Esophagus squamous epithelium (tissue), 5 donors: Measurements from ENCODE around the gene COL3A1. TPM values are rescaled to one million over a fixed set of nuclear protein-coding genes. Genes with fewer than 3 reads are reported as not detected.

Source experiments
- DNase-seq: peaks from one replicate; lab custom pipeline; 2025; lab: John Stamatoyannopoulos, UW
- H3K27ac ChIP-seq, 4 donors: fragments of 200-600 bp; sonication (generic); one replicate each; pipeline ENCODE4 v1.5.1; 2016 to 2019; ENCODE audit warnings: mild to moderate bottlenecking in 1 of 4
- H3K27me3 ChIP-seq, 4 donors: fragments of 200-600 bp; sonication (generic); 1 replicate in 3 of 4; 2 replicates in 1 of 4; pipeline versions ENCODE4 v1.5.1 to v1.6.0; 2017 to 2021; ENCODE audit warnings: antibody characterized with exemption in 1 of 4
- H3K36me3 ChIP-seq, 3 donors: fragments of 200-600 bp; sonication (generic); one replicate each; pipeline ENCODE4 v1.5.1; 2016 to 2019
- H3K4me1 ChIP-seq, 3 donors: fragments of 200-600 bp; sonication (generic); one replicate each; pipeline ENCODE4 v1.5.1; 2017 to 2019
- H3K4me3 ChIP-seq, 4 donors: fragments of 200-600 bp; sonication (generic); 1 replicate in 3 of 4; 2 replicates in 1 of 4; pipeline ENCODE4 v1.5.1; 2016 to 2019; ENCODE audit warnings: mild to moderate bottlenecking in 2 of 4, moderate library complexity in 1 of 4
- H3K9me3 ChIP-seq, 3 donors: fragments of 200-600 bp; sonication (generic); one replicate each; pipeline ENCODE4 v1.5.1; 2016 to 2019
- POLR2A ChIP-seq, 4 donors: fragments of 450-650 bp; IDR thresholded peaks; one replicate each; pipeline ENCODE4 v1.6.1; 2017; ENCODE audit warnings: antibody characterized with exemption in 4 of 4, mild to moderate bottlenecking in 4 of 4, moderate library complexity in 3 of 4
- WGBS, 2 donors: methylation state at CpG; one replicate each; pipeline ENCODE4 v1.1.5; 2018; 5-methylcytosine and 5-hydroxymethylcytosine counted together
- intact Hi-C: fragments of 100-400 bp; cut with DNase I; formaldehyde crosslinking; loops from one replicate; pipeline ENCODE4 v1.15.0; 2022
- total RNA-seq, 4 donors: library from RNA; depleted of rRNA; stranded (reverse); fragments of >200 nt; gene quantifications; one replicate each; pipeline ENCODE4 v1.1.0, GENCODE V29; 2016
- TF ChIP-seq, protein P1 (sequence below), 6 experiments: fragments of 450-650 bp in 4 of 6; fragments of 200-600 bp in 2 of 6; sonication (generic) in 2 of 6; IDR thresholded peaks; one replicate each; pipeline ENCODE4 v1.5.1; 2016 to 2019; ENCODE audit warnings: antibody characterized with exemption in 6 of 6, mild to moderate bottlenecking in 4 of 6, moderate library complexity in 4 of 6
- donor health status: DM: yes; HTN: yes; CAD: no.

COL3A1 gene
- total RNA-seq, 4 donors from 2014 or later = 14.9 to 119 (median 63.8) TPM

DNA sequence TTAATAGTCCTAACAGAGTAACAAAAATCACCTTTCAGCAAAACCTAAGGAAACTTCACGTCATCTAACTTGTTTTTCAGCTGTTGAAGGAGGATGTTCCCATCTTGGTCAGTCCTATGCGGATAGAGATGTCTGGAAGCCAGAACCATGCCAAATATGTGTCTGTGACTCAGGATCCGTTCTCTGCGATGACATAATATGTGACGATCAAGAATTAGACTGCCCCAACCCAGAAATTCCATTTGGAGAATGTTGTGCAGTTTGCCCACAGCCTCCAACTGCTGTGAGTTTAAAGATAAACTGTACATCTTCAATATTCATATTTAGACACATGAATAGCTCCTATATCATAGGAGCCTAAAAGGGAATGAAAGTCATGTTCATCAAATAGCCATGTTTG, 10.5 kb downstream of the COL3A1 start:
- WGBS, 2 donors = 56% methylated on average over 5 of the region's 5 CpGs
- H3K4me1 ChIP-seq = no peaks in the 10 kb centered on the region
- intact Hi-C loops = no loop called here
- no peak overlapping the region for H3K4me3 ChIP-seq
- H3K27me3 ChIP-seq = no peaks in the 10 kb centered on the region
- no peaks in the 10 kb centered on the region for H3K36me3 ChIP-seq
- no peaks in the 10 kb centered on the region for H3K9me3 ChIP-seq
- DNase-seq = no peak
- peak overlapping the region in 3 of 4 donors; percentile 72 to 82 (median 79) for H3K27ac ChIP-seq
- no peak for TF ChIP-seq POLR2A (IDR thresholded peaks at IDR 0.05)
- TF ChIP-seq, protein P1, sequence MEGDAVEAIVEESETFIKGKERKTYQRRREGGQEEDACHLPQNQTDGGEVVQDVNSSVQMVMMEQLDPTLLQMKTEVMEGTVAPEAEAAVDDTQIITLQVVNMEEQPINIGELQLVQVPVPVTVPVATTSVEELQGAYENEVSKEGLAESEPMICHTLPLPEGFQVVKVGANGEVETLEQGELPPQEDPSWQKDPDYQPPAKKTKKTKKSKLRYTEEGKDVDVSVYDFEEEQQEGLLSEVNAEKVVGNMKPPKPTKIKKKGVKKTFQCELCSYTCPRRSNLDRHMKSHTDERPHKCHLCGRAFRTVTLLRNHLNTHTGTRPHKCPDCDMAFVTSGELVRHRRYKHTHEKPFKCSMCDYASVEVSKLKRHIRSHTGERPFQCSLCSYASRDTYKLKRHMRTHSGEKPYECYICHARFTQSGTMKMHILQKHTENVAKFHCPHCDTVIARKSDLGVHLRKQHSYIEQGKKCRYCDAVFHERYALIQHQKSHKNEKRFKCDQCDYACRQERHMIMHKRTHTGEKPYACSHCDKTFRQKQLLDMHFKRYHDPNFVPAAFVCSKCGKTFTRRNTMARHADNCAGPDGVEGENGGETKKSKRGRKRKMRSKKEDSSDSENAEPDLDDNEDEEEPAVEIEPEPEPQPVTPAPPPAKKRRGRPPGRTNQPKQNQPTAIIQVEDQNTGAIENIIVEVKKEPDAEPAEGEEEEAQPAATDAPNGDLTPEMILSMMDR (IDR thresholded peaks at IDR 0.05) = no peak

DNA sequence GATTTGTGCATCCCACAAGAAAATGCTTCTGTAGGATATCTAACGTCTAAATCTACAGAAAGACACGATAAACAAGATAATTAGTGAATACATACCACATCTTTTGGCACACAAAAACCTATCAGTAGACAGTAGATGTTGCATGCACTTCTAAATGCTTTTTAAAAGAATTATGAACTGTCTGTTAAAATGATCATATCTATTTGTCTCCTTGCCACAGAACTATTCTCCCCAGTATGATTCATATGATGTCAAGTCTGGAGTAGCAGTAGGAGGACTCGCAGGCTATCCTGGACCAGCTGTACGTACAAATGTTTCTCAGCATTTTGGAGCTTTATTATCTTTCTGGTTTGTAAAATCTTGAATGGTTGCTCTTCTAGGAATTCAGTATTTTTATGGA, 12.7 kb downstream of the COL3A1 start:
- H3K4me1 ChIP-seq = no peaks in the 10 kb centered on the region
- TF ChIP-seq, protein P1 (IDR thresholded peaks at IDR 0.05) = no peak
- TF ChIP-seq POLR2A (IDR thresholded peaks at IDR 0.05) = no peak
- intact Hi-C loops = no loop called here

DNA sequence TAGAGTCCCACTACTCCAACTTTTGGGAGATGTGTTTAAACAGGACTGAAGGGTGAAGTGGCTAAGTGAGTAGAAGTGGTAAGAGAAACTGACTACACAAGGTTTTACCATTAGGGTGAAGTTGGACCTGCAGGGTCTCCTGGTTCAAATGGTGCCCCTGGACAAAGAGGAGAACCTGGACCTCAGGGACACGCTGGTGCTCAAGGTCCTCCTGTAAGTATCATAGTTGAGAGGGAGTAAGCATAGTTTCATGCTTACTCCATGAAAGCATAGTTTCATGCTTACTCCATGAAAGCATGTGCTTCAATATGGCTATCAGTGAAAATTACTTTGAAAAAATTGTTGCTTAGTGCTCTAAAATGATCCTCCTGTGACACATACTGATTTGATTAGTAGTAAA, 19.1 kb downstream of the COL3A1 start:
- intact Hi-C loops = no loop called here
- TF ChIP-seq, protein P1 (IDR thresholded peaks at IDR 0.05) = no peak
- TF ChIP-seq POLR2A (IDR thresholded peaks at IDR 0.05) = no peak
- Histone ChIP-seq H3K4me3 (no peak overlapping the region), H3K9me3 (no peaks in the 10 kb centered on the region), H3K27ac (peak overlapping the region in 1 of 4 donors; percentile 11), H3K27me3 (no peaks in the 10 kb centered on the region), H3K4me1 (no peaks in the 10 kb centered on the region), H3K36me3 (peaks cover 0 to 42% (median 0%) of the 10 kb centered on the region in 3 donors)
- WGBS, 2 donors = 83 to 91% methylated on average over 1 of the region's 1 CpG
- DNase-seq = no peak

More for the DNA sequence above, 12.7 kb downstream of the COL3A1 start:
- Histone ChIP-seq H3K4me3 (peak overlapping the region in 1 of 4 donors; percentile 7), H3K36me3 (peaks cover 0 to 4% (median 0%) of the 10 kb centered on the region in 3 donors), H3K27me3 (no peaks in the 10 kb centered on the region), H3K27ac (peak overlapping the region in 3 of 4 donors; percentile 24 to 82 (median 79)), H3K9me3 (no peaks in the 10 kb centered on the region)
- 48 to 59% methylated on average over 4 of the region's 4 CpGs for WGBS, 2 donors
- no peak for DNase-seq

DNA sequence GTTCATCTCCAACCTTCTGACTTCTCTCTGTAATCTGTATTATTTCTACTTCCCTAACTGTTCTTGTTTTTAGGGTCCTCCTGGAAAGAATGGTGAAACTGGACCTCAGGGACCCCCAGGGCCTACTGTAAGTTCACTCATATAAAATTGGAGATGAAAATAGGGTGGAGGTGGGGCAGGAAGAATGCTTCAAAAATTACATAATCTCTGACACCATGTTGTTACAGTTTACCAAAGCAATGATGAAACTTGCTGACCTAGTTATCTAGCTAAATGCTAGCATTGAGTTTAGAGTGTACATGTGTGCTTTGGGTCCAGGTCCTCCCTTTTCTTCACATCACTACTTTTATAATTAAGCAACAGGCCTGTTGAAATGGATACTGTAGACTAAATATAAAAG, 23.1 kb downstream of the COL3A1 start:
- Histone ChIP-seq H3K4me3 (no peak overlapping the region), H3K9me3 (no peaks in the 10 kb centered on the region), H3K36me3 (peaks cover 0 to 46% (median 0%) of the 10 kb centered on the region in 3 donors), H3K27ac (peak overlapping the region in 3 of 4 donors; percentile 15 to 57 (median 42)), H3K4me1 (no peaks in the 10 kb centered on the region), H3K27me3 (no peaks in the 10 kb centered on the region)
- no peak for DNase-seq
- no peak for TF ChIP-seq POLR2A (IDR thresholded peaks at IDR 0.05)
- TF ChIP-seq, protein P1 (IDR thresholded peaks at IDR 0.05) = no peak
- intact Hi-C loops = no loop called here

DNA sequence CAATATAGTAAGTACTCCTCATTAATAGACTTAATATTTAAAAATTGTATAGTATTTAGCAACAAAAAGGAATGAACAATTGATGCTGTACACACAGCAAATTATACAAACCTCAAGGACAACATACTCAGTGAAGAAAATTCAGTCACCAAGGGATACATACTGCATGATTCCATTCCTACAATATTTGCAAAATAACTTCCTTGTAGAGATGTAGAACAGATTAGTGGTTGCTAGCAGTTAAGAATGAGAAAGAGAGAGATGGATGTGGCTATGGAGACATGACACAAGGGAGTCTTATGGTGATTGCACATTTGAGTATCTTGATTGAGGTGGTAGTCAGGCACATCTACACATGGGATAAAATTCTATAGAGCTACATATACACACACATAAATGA, 26.0 kb downstream of the COL3A1 start:
- DNase-seq = no peak
- intact Hi-C loops = no loop called here
- H3K4me1 ChIP-seq = no peaks in the 10 kb centered on the region
- H3K27ac ChIP-seq = no peak overlapping the region
- no peaks in the 10 kb centered on the region for H3K9me3 ChIP-seq
- no peaks in the 10 kb centered on the region for H3K27me3 ChIP-seq
- H3K36me3 ChIP-seq = peaks cover 0 to 33% (median 0%) of the 10 kb centered on the region in 3 donors
- no peak for TF ChIP-seq POLR2A (IDR thresholded peaks at IDR 0.05)
- TF ChIP-seq, protein P1 (IDR thresholded peaks at IDR 0.05) = no peak
- no peak overlapping the region for H3K4me3 ChIP-seq
